ENCODE data around the gene HSD17B3.
"Not testable (repeated sequence)": the region's sequence is repeated elsewhere in the genome, so short reads cannot be mapped to it uniquely, and the experiment has no call there.

The HSD17B3 gene

DNA sequence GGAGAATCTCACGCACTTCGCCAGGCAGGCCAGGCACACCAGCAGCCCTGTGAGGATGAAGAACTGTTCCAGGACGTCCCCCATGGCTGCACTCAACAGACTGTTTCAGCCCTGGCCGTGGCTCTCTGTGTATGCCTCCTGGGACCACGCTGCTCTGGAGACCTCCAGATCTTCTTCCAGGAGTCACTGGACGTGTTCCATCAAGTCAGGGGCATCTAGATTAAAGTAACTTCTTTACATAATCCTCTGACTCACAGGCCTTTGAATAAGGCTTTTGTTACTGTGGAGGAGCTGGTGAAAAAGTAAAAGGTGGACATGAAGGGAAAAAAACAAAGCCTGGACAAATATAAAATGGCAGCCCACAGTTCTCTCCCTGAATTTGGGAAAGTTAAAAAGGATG, at the start of gene HSD17B3:
HSD17B3 (minus strand) TSS at position 156 of the 400 bp plus-strand sequence; CDS start at position 84, 72 bp downstream.
- DNase-seq: no peak

DNA sequence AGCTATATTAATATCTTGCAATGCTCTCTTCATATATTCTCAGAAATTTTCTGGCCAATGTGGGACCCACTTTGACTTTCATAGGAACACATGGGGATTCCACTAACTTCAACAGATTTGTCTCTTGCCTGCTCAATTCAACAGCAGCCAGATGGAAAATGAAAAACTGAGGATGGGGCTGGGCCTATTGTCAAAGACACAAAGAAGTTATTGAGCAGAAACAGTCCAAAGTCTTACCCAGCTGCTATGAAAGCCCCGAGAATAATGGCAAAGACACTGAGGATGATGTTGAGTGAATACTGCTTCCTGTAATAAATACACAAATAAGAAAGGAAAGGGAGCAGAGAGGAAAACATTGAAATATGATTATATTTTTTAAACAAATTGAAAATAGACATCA, 48.9 kb upstream of the HSD17B3 start:
- DNase-seq: no peak

DNA sequence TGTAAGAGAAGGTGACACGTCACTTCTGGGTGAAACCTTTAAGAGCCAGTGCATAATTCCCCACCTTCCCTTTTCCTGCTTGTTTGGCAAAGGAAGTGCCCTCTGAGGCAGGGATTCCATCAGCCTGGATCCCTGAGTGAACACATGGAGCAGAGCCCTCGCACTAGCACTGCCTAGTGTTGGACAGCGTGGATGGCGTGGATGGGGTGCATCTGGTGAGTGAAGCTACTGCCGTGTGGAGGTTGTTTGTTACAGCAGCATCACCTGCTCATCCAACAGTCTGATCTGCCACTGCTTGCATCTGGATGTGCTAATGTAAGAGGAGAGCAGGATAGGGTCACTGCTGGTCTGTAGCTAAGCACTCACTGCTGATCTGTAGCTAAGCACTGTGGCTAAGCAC, 46.3 kb upstream of the HSD17B3 start:
- no peak for DNase-seq

DNA sequence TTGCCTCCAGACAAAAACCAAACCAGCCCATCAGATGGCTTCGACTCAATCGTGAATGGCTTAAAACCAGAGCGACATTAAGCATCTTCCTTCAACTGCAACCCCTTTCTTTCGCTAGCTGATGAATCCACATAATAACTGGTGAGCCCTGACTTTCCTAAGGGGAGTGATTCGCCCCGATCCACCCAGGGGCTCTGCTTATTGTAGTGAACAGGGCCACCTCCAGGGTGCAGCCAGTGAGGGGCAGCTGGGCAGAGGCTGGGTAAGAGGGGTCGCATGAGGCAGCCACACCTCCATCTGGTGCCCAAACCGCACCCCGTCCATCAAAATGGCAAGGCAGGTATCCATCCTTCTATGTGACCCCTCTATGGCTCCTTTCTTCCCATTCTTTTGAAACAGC, 43.6 kb upstream of the HSD17B3 start:
- DNase-seq: no peak

DNA sequence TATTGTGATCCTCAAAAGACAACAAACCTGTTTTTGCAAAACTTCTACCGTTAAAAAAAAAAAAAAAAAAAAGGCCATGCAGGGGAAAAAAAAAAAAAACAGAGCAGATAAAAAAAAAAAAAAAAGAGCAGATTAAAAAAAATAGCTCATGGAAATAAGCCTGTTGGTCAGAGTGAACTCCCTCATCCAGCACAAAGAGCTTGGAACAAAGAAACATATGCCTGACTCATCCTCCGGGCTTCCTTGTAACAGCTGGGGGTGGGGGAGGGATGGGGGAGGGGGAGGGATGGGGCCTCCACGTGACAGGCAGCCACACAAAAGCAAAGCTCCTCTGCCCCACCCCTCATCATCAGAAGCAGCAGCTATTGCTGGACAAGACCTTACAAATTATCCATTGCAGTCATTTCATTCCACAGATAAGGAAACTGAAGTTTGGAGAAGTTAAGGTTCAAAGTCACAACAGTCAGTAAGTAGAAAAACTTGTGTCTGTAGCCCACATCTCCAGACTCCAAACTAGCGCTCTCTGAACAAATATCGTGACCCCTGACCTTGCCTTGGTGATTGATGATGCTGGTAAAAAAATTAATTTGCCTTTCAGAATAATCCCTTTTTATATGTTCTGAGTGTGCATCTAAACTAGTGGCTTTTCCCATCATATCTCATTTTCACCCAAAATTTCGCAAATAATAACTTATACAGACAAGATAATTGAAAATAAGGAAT, 42.6 kb upstream of the HSD17B3 start:
- DNase-seq: no peak

DNA sequence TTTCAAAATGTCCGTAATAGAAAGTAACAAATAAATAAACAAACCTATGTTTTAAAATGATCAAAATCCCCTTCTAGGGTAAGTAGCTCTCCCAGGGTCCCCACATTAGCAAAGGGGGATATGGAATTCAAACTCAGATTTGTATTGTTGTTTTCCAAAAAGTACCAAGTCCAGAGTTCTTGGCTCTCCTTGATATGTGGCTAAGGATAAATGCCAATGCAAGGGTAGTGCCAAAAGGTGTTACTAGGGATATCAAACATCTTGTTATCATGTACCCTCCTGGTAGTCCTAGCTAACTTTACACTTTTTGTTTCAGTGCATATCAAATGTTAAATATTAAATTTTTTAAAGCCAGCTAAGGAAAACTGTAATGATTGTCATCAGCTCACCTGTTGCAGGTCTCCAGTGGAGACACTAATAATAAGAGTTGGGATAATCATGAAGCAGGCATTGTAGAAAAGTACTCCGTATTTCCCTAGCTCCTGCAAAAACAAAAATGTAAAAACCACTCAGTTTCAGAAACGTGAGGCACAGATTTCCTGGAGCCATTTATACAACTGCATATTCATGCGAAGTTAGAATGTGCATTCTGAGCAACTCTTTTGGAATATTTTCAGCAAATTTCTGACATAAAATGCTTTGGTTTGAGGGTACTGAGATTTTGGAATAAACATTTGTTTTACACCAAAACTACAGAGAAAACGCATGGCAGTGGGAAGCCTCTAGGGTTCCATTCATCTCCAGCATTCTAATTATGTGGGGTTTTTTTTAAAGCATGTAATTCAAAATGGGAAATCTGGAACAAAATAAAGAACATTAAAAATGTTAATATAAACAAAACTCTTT, 41.8 kb upstream of the HSD17B3 start:
- DNase-seq: no peak

DNA sequence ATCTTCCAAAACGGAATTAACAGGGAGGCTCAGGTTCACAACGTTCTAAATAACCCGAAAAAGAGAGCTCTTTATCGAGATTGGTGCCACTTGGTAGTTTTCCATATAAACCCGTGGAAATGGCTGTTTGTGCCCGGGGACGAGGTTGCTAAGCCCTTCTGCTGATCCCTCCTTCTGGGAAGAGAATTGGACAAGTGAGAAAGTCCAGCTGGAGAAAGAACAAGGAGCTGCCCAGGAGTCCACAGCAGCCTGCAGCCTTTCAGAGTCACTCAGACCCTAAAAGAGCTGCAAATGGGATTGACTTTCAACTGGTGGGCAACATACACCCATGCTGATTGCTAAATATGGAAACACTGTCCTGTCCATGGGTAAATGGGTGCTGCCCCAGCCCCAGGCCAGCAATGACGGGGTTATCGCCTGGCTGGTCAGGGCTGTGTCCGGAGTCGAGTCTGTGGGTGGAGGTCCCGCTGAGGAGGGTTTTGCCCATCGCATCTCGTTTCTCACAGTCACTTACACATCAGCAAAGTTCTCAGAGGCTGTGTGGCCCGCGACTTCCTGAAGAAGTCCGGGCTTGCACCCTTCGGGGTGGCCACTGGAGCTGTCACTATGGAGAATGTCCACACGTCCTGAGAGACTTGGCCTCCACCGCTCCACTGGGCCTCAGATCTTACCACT, 40.7 kb upstream of the HSD17B3 start:
- no peak for DNase-seq

DNA sequence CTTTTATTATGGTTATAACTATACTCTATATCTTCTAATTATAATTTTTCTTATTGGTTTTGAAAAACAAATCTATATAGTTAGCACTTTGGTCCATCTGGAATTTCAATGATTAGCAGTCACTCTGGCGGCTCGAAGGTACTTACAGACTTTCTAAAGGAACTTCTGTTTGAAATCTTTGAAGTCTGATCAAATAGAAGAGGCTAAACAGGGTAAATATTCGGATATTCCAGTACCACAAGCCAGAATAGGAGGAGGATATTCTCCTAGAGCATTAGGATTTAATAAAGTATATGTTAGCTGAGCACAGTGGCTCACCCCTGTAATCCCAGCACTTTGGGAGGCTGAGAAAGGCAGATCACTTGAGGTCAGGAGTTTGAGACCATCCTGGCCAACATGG, 38.7 kb upstream of the HSD17B3 start:
- no peak for DNase-seq

DNA sequence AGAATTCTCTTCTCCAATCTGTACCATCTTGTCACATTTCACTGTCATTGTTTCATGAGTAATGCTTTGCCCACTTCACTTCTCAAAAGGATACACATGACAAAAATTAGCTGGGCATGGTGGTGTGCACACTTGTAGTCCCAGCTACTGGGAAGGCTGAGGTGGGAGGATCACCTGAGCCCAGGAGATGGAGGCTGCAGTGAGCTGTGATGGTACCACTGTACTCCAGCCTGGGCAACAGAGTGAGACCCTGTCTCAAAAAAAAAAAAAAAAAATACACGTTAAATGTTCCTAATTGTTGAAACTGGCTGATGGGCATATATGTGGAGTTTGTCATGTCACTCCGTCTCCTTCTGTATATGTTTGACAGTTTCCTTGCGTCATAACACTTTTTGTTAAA, 36.3 kb upstream of the HSD17B3 start:
- no peak for DNase-seq

DNA sequence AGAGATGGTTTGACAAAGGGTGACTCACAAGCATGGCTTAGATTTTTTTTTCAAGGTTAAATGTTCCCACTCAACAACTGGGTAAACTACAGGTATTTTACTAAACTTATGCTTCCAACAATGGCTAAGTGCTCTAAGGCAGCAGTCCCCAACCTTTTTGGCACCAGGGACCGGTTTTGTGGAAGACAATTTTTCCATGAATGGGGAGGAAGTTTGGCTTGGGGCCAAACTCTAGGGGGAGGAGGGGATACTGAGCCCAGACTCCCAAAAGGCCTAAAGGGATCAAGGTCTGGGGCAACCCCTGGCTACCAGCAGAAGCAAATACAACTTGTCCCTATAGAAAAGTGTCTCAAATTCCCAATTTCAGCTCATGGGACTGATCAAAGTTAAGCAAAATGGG, 32.0 kb upstream of the HSD17B3 start:
- no peak for DNase-seq

DNA sequence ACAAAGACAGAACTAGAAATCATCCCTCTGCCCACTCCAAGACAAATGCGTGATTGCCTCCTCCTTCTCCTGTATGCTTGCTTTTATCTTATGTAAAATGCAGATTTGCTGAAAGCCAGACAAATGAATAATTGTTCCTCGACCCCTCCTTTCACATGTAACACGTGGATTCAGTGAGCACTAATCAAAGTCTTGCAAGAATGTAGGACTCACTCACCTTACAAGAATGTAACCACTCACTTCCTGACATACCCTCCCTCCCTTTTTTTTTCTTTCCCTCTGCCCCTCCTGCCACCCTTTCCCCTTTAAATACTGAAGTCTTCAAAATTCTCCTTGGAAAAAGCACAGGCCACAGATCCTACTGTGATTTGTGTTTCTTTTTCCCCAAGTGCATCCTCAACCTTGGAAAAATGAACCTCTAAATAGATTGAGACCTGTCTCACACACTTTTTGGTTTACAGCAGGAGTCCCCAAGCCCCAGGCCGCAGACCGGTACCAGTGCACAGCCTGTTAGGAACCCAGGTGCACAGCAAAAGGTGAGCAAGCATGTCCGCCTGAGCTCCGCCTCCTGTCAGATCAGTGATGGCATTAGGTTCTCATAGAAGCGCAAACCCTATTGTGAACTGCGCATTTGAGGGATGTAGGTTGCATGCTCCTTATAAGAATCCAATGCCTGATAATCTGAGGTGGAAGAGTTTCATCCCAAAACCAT, 29.4 kb upstream of the HSD17B3 start:
- no peak for DNase-seq

DNA sequence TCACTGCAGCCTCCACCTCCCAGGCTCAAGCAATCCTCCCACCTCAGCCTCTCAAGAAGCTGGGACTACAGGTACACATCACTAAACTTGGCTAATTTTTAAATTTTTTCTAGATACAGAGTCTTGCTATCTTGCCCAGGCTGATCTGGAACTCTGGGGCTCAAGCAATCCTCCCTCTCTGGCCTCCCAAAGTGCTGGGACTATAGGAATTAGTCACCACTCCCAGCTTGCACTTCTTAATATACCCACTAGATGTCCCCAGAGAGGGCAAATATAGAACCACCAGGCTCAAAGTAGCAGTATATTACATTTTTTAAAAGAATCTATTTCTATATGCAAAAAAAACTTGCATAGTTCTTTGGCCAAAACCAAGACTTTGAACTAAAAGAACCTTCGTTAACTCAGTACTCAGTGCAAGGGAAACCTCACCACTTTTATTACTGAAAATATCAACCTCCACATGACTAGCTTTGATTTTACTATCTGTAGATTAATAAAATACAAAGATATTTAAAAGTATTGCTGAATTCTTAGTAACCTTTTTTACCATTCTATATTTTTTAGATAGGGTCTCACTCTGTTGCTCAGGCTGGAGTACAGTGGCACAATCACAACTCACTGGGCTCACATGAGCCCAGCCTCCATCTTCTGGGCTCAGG, 25.8 kb upstream of the HSD17B3 start:
- peak; percentile 18 for DNase-seq

DNA sequence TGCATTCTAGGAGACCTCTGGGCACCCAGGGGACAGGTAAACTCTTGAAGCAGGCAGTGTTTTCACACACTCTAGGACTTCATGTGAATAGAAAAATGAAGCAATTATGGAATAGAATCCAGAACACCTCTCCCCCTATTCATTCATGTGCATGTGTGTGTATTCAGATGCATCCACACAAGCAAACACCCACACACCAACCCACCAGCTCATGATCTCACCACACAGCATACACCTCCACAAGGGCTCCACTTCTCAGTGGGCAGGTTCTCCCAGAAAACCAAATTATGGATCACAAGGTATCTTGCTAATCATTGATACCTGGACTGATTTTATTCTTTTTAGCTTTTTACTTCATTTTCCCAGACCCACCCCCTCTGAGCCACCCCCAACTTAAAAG, 21.2 kb upstream of the HSD17B3 start:
- no peak for DNase-seq

DNA sequence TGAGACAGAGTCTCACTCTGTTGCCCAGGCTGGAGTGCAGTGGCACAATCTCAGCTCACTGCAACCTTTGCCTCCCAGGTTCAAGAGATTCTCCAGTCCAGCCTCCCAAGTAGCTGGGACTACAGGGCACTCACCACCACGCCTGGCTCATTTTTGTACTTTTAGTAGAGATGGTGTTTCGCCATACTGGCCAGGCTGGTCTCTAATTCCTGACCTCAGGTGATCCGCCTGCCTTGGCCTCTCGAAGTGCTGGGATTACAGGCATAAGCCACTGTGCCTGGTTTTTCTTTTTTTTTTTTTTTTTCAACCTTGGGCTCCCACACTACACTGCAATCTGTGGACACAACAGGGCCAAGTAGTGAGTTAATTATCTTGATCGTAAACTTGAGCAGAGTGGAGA, 20.8 kb upstream of the HSD17B3 start:
- not testable (repeated sequence) for DNase-seq

DNA sequence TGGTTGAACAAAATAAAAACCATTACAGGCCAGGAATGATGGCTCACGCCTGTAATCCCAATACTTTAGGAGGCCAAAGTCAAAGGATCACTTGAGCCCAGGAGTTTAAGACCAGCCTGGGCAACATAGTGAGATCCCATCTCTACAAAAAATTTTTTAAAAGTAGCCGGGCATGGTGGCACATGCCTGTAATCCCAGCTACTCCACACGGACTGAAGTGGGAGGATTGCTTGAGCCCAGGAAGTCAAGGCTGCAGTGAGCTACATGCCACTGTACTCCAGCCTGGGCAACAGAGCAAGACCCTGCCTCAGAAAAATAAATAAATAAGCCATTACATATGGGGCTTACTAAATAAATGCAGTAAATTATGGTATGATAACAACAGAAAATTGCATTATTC, 20.2 kb upstream of the HSD17B3 start:
- not testable (repeated sequence) for DNase-seq

DNA sequence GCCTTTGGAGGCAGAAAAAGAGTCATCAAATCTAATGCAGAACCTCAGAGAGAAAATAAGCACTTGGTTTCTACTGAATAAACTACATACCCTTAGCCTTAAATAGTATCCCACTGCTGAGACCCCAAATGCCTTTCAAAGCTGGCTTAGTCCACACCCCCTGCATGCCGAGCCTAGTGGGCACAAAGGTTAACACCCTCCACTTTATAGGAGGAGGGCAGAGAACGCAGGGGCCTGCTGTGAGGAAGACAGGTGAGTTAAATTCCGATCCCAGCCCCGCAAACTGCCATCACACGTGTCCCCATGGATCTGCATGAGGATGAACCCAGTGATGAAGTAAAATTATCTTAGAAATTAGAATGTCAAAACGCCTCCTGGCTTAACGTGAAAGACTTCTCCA, 19.5 kb upstream of the HSD17B3 start:
- no peak for DNase-seq

DNA sequence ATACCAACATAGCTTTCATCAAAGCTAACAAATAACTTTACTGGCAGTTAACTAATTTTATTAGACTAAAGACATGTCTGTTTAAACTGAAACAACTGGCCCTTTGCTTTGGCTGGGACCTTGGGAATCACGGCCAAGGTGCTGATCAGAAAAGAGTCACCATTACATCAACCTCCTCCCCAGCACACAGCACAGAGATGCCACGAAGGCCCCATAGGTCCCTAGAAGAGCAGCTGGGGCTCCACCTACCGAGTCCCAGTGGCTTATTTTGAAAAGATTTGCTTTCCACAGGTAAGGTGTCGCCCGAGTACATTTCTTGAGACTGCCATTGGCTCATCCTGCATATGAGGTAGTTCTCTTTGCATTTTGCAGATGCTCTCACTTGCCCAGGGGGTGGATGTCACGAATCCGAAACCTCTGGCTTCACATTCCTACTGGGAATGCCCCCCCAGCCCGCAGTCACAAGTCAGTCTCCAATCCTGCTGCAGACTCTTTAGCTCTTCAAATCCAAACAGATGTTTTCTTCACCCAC, 18.8 kb upstream of the HSD17B3 start:
- DNase-seq: no peak

DNA sequence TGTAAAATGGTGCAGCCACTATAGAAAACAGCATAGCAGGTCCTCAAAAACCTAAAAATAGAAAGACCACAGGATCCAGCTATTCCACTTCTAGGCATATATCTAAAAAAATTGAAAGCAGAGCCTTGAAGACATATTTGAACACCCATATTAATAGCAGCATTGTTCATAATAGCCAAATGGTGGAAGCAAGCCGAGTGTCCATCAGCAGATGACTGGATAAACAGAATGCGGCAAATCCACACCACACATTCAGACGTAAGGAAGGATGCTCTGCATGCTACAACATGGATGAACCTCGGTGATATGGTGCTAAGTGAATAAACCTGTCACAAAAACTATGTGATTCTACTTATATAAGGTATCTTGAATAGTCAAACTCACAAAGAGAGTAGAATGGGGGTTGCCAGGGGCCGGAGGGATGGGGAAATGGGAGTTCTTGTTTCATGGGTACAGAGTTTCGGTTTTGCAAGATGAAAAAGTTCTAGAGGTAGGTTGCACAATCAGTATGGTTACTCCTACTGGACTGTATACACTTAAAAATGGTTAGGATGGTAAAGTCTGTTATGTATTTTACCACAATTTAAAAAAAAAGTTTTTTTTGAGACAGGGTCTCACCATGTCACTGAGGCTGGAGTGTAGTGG, 17.1 kb upstream of the HSD17B3 start:
- DNase-seq: no peak

DNA sequence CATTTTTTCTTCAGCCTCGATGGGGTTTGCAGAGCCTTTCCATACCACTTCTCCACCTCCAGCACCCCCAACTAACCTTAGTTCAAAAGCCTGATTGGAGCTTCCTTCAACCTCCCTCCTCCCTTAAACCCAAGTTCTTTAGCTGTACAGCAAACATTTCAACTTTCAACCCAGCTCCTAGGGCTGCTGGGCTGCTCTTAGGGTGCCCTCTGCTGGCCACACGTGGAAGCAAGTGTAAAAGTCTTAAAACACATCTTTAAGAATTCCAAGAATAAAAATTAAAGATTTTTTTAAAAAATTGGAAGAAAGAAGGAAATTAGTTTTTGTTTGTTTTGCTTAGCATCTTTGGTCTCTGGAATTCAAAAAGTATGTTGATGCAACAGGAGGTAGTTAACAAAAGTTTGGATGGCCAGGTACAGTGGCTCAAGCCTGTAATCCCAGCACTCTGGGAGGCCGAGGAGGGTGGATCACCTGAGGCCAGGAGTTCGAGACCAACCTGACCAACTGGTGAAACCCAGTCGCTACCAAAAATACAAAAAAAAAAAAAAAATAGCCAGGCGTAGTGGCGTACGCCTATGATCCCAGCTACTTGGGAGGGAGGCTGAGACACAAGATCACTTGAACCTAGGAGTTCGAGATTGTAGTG, 15.5 kb upstream of the HSD17B3 start:
- DNase-seq: peak; percentile 52

DNA sequence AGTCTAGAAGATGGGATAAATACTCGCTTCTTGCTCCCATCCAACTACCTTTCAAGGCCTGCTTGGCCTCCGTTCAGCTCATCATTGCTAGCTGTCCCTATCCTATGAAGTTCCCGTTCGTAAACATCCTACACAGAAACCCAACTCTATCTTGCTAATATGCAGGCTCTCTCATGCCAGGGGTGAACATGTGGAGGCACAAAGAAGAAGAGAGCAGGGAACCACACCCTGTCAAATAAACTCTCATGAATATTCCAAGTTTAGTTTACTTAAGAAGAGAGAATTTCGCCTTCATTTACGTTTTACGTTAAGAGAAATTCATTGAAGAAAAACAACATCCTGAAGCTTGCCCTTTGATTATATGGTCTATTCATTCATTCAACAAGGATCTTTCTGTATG, 7.9 kb upstream of the HSD17B3 start:
- no peak for DNase-seq

DNA sequence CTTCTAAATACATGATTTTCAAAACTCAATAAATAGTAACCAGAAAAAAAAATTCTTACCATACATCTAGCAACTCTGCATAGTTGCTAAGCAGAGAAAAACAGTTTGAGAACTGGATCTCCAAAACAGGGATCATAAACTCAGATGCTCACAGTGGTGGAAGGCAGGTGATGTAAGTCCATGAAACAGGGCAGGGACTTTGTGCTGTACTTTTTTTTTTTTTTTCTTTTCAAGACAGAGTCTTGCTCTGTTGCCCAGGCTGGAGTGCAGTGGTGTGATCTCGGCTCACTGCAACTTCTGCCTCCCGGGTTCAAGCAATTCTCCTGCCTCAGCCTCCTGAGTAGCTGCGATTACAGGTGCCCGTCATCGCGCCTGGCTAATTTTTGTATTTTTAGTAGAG, 5.0 kb upstream of the HSD17B3 start:
- not testable (repeated sequence) for DNase-seq

Data from stimulated activated CD4-positive, alpha-beta T cell treated with anti-CD3 and anti-CD28 coated beads, Interleukin-4, amount 100 ng/mL, for 1 hour (primary cell).